ENCODE measurements around the gene ETAA1.

The ETAA1 gene

GRCh38 chr2:67457699-67458098 is 60.6 kb downstream of the ETAA1 start:
- Histone ChIP-seq H3K79me2 (ENCODE audit: control insufficient read depth, insufficient read depth, low read length, unreplicated experiment) (no peaks in the 10 kb centered on the region), H3K4me1 (ENCODE audit: control insufficient read depth, insufficient read depth, low read length, unreplicated experiment) (peaks cover 5% of the 10 kb centered on the region), H2AFZ (ENCODE audit: low read length, unreplicated experiment) (no peak overlapping the region), H3K27me3 (ENCODE audit: insufficient read depth, low read length) (no peaks in the 10 kb centered on the region), H3K27ac (ENCODE audit: low read depth, low read length) (no peak overlapping the region), H3K36me3 (ENCODE audit: insufficient read depth, low read length) (no peaks in the 10 kb centered on the region), H3K4me3 (ENCODE audit: low read depth, low read length) (no peak overlapping the region)

- Histone ChIP-seq H3K4me1 (ENCODE audit: control insufficient read depth, insufficient read depth, low read length, unreplicated experiment) (peaks cover 5% of the 10 kb centered on the region), H3K79me2 (ENCODE audit: control insufficient read depth, insufficient read depth, low read length, unreplicated experiment) (no peaks in the 10 kb centered on the region), H3K4me3 (ENCODE audit: low read depth, low read length) (no peak overlapping the region), H3K27me3 (ENCODE audit: insufficient read depth, low read length) (no peaks in the 10 kb centered on the region), H3K27ac (ENCODE audit: low read depth, low read length) (no peak overlapping the region), H3K36me3 (ENCODE audit: insufficient read depth, low read length) (no peaks in the 10 kb centered on the region), H2AFZ (ENCODE audit: low read length, unreplicated experiment) (no peak overlapping the region)
Measured at GRCh38 chr2:67459761-67460160, 62.6 kb downstream of the ETAA1 start.

Data from ACC112 (cell line).